GM23338 (cell line): ENCODE results near the gene COL6A3. TPM values are rescaled to one million over a fixed set of nuclear protein-coding genes. Genes with fewer than 3 reads are reported as not detected.

ENCODE experiments used
- ATAC-seq: fragments of 200-7000 bp; cut with Tn5 transposase; 3 replicates; pipeline ENCODE4 v1.9.1; 2020
- DNase-seq: peaks from one replicate; pipeline ENCODE4 v3.0.0-alpha.2; 2015; ENCODE audit warnings: low spot score
- H2AFZ ChIP-seq: fragments of 200-600 bp; sonication (generic); 2 replicates; pipeline ENCODE4 v1.8.0; 2016; ENCODE audit warnings: antibody characterized with exemption, mild to moderate bottlenecking, moderate library complexity
- H3F3A ChIP-seq: fragments of 200-600 bp; sonication (generic); replicated peaks from 2 replicates; pipeline ENCODE4 v1.8.0; 2017; ENCODE audit warnings: antibody characterized with exemption, mixed run types, low read depth
- H3K27ac ChIP-seq: fragments of 200-600 bp; sonication (generic); 2 replicates; pipeline ENCODE4 v1.6.1; 2016; ENCODE audit warnings: low read depth
- H3K27me3 ChIP-seq: fragments of 200-600 bp; sonication (generic); 2 replicates; pipeline ENCODE4 v1.8.0; 2016; ENCODE audit warnings: mild to moderate bottlenecking, mixed run types, moderate library complexity; ENCODE audit not compliant: insufficient read depth
- H3K36me3 ChIP-seq: fragments of 200-600 bp; sonication (generic); 2 replicates; pipeline ENCODE4 v1.8.0; 2016; ENCODE audit warnings: mild to moderate bottlenecking; ENCODE audit not compliant: insufficient read depth
- H3K4me1 ChIP-seq: fragments of 200-600 bp; sonication (generic); 2 replicates; pipeline ENCODE4 v1.8.0; 2016; ENCODE audit warnings: mild to moderate bottlenecking, moderate library complexity; ENCODE audit not compliant: insufficient read depth
- H3K4me2 ChIP-seq: fragments of 200-600 bp; sonication (generic); 2 replicates; pipeline ENCODE4 v1.7.1; 2017; ENCODE audit warnings: mixed run types
- H3K4me3 ChIP-seq: fragments of 200-600 bp; sonication (generic); 2 replicates; pipeline ENCODE4 v1.6.1; 2016; ENCODE audit warnings: mixed run types
- H3K79me2 ChIP-seq: fragments of 200-600 bp; sonication (generic); replicated peaks from 2 replicates; pipeline ENCODE4 v1.8.0; 2017; ENCODE audit warnings: mild to moderate bottlenecking; ENCODE audit not compliant: insufficient read depth
- H3K9me2 ChIP-seq: fragments of 200-600 bp; sonication (generic); 2 replicates; pipeline ENCODE4 v1.8.0; 2017; ENCODE audit not compliant: insufficient read depth
- H4K20me1 ChIP-seq: fragments of 200-600 bp; sonication (generic); replicated peaks from 2 replicates; pipeline ENCODE4 v1.8.0; 2017; ENCODE audit warnings: mild to moderate bottlenecking; ENCODE audit not compliant: insufficient read depth
- H3K27ac Mint-ChIP-seq: 2 replicates; pipeline ENCODE4 v1.8.0; 2020; ENCODE audit warnings: inconsistent platforms, mild to moderate bottlenecking, moderate library complexity, mixed read lengths
- H3K27me3 Mint-ChIP-seq: 3 replicates; pipeline ENCODE4 v1.8.0; 2022; ENCODE audit warnings: low read depth, mild to moderate bottlenecking, moderate library complexity, mixed read lengths, inconsistent platforms; ENCODE audit not compliant: insufficient read depth, poor library complexity
- H3K36me3 Mint-ChIP-seq: 3 replicates; pipeline ENCODE4 v1.8.0; 2021; ENCODE audit warnings: low read depth, mild to moderate bottlenecking, inconsistent platforms, moderate library complexity, mixed read lengths
- H3K4me1 Mint-ChIP-seq: 3 replicates; pipeline ENCODE4 v1.8.0; 2020; ENCODE audit warnings: mild to moderate bottlenecking, inconsistent platforms, mixed read lengths
- H3K4me3 Mint-ChIP-seq: 3 replicates; pipeline ENCODE4 v1.8.0; 2021; ENCODE audit warnings: moderate library complexity, mild to moderate bottlenecking, inconsistent platforms, mixed read lengths
- H3K9me3 Mint-ChIP-seq: 3 replicates; pipeline ENCODE4 v1.8.0; 2020; ENCODE audit warnings: moderate library complexity, mild to moderate bottlenecking, inconsistent platforms, mixed read lengths
- CREB1 ChIP-seq: fragments of 250-450 bp; sonication (Bioruptor Pico); IDR thresholded peaks from 2 replicates; pipeline ENCODE4 v1.5.0; 2020; ENCODE audit warnings: low read depth, mild to moderate bottlenecking, moderate library complexity
- EZH2 ChIP-seq: fragments of 200-600 bp; sonication (generic); IDR thresholded peaks from one replicate; pipeline ENCODE4 v1.8.0; 2017; ENCODE audit warnings: antibody characterized with exemption, mild to moderate bottlenecking, low read depth; ENCODE audit not compliant: unreplicated experiment
- EZH2phosphoT487 ChIP-seq: fragments of 200-600 bp; sonication (generic); IDR thresholded peaks from one replicate; pipeline ENCODE4 v1.8.1; 2018; ENCODE audit warnings: antibody characterized with exemption; ENCODE audit not compliant: unreplicated experiment
- JUNB ChIP-seq: IDR thresholded peaks from one replicate; pipeline ENCODE4 v1.6.1; 2016; ENCODE audit warnings: antibody characterized with exemption; ENCODE audit not compliant: unreplicated experiment
- NANOG ChIP-seq: IDR thresholded peaks from 2 replicates; pipeline ENCODE4 v1.6.1; 2016; ENCODE audit warnings: antibody characterized with exemption, borderline replicate concordance
- POLR2AphosphoS5 ChIP-seq: IDR thresholded peaks from 2 replicates; pipeline ENCODE4 v1.6.1; 2016; ENCODE audit warnings: antibody characterized with exemption, low read depth
- STAT1 ChIP-seq: IDR thresholded peaks from one replicate; pipeline ENCODE4 v1.6.1; 2016; ENCODE audit warnings: antibody characterized with exemption; ENCODE audit not compliant: unreplicated experiment
- ZNF114 ChIP-seq: fragments of 250-450 bp; sonication (Bioruptor Pico); IDR thresholded peaks from 2 replicates; pipeline ENCODE4 v1.5.0; 2020; ENCODE audit warnings: mild to moderate bottlenecking, moderate library complexity
- ZNF331 ChIP-seq: fragments of 250-450 bp; sonication (Bioruptor Pico); IDR thresholded peaks from 2 replicates; pipeline ENCODE4 v1.5.0; 2020; ENCODE audit warnings: low read depth, mild to moderate bottlenecking, moderate library complexity
- polyA plus RNA-seq: library from polyadenylated mRNA; unstranded; fragments of >200 nt; fragmentation: Nextera tagmentation; extraction: Ambion mirVana; gene quantifications from 2 replicates; pipeline ENCODE4 v1.2.1, GENCODE V29; 2016
- total RNA-seq: library from RNA; depleted of rRNA; stranded (reverse); fragments of >200 nt; shearing (Covaris generic); gene quantifications from 2 replicates; pipeline ENCODE4 v1.2.3, GENCODE V29; 2014
- TF ChIP-seq, protein P1 (sequence below), 2 experiments: fragments of 200-600 bp in 1 of 2; sonication (generic) in 1 of 2; conservative IDR thresholded peaks; 2 replicates each; pipeline versions ENCODE4 v1.5.1 to v1.6.1; 2016 to 2017; ENCODE audit warnings: antibody characterized with exemption in 2 of 2, low read depth in 2 of 2, mild to moderate bottlenecking in 2 of 2, moderate library complexity in 1 of 2
- TF ChIP-seq, protein P2 (sequence below): fragments of 250-450 bp; sonication (Bioruptor Pico); IDR thresholded peaks from 2 replicates; pipeline ENCODE4 v1.5.0; 2020; ENCODE audit warnings: mild to moderate bottlenecking, moderate library complexity
- TF ChIP-seq, protein P3 (sequence below): IDR thresholded peaks from one replicate; pipeline ENCODE4 v1.6.1; 2018; ENCODE audit warnings: antibody characterized with exemption; ENCODE audit not compliant: unreplicated experiment
- TF ChIP-seq, protein P4 (sequence below): IDR thresholded peaks from 2 replicates; pipeline ENCODE4 v1.6.1; 2016; ENCODE audit warnings: antibody characterized with exemption

COL6A3 gene
- total and polyA plus RNA-seq, 2 experiments from 2014 or later: 1.2 to 7.3 TPM

DNA sequence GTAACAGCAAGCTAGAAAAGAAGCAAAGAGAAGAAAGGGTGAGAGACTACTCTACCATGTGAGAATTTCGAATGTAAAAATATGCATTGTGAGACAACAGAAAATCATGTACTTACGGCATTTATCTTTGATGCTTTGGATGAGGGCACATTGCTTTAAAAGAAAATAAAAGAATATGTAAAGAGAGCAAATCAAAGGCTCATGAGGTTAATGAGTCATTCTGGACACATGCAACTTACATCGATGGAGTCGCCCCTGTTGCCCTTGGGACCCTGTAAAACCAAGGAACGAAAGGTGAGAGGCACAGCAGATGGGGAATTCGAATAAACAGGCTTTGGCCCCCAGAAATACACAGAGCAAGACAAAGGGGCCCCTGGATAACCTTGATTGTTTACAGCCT, 69.0 kb downstream of the COL6A3 start:
- H2AFZ ChIP-seq: no peak overlapping the region
- no peaks in the 10 kb centered on the region for H3K9me3 Mint-ChIP-seq
- H3K27ac Mint-ChIP-seq: no peak overlapping the region
- DNase-seq (no peak), ATAC-seq (no peak)
- peaks cover 8% of the 10 kb centered on the region for H3K27me3 Mint-ChIP-seq
- no peak overlapping the region for H3K27ac ChIP-seq
- TF ChIP-seq ZNF331 (CRISPR knock-in tag): no peak
- no peak for TF ChIP-seq EZH2phosphoT487
- TF ChIP-seq CREB1: no peak
- no peak for TF ChIP-seq JUNB
- TF ChIP-seq, protein P1, sequence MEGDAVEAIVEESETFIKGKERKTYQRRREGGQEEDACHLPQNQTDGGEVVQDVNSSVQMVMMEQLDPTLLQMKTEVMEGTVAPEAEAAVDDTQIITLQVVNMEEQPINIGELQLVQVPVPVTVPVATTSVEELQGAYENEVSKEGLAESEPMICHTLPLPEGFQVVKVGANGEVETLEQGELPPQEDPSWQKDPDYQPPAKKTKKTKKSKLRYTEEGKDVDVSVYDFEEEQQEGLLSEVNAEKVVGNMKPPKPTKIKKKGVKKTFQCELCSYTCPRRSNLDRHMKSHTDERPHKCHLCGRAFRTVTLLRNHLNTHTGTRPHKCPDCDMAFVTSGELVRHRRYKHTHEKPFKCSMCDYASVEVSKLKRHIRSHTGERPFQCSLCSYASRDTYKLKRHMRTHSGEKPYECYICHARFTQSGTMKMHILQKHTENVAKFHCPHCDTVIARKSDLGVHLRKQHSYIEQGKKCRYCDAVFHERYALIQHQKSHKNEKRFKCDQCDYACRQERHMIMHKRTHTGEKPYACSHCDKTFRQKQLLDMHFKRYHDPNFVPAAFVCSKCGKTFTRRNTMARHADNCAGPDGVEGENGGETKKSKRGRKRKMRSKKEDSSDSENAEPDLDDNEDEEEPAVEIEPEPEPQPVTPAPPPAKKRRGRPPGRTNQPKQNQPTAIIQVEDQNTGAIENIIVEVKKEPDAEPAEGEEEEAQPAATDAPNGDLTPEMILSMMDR (conservative IDR thresholded peaks at IDR 0.05; ENCODE audit: low read depth in 2 of 2): no peak
- TF ChIP-seq, protein P2, sequence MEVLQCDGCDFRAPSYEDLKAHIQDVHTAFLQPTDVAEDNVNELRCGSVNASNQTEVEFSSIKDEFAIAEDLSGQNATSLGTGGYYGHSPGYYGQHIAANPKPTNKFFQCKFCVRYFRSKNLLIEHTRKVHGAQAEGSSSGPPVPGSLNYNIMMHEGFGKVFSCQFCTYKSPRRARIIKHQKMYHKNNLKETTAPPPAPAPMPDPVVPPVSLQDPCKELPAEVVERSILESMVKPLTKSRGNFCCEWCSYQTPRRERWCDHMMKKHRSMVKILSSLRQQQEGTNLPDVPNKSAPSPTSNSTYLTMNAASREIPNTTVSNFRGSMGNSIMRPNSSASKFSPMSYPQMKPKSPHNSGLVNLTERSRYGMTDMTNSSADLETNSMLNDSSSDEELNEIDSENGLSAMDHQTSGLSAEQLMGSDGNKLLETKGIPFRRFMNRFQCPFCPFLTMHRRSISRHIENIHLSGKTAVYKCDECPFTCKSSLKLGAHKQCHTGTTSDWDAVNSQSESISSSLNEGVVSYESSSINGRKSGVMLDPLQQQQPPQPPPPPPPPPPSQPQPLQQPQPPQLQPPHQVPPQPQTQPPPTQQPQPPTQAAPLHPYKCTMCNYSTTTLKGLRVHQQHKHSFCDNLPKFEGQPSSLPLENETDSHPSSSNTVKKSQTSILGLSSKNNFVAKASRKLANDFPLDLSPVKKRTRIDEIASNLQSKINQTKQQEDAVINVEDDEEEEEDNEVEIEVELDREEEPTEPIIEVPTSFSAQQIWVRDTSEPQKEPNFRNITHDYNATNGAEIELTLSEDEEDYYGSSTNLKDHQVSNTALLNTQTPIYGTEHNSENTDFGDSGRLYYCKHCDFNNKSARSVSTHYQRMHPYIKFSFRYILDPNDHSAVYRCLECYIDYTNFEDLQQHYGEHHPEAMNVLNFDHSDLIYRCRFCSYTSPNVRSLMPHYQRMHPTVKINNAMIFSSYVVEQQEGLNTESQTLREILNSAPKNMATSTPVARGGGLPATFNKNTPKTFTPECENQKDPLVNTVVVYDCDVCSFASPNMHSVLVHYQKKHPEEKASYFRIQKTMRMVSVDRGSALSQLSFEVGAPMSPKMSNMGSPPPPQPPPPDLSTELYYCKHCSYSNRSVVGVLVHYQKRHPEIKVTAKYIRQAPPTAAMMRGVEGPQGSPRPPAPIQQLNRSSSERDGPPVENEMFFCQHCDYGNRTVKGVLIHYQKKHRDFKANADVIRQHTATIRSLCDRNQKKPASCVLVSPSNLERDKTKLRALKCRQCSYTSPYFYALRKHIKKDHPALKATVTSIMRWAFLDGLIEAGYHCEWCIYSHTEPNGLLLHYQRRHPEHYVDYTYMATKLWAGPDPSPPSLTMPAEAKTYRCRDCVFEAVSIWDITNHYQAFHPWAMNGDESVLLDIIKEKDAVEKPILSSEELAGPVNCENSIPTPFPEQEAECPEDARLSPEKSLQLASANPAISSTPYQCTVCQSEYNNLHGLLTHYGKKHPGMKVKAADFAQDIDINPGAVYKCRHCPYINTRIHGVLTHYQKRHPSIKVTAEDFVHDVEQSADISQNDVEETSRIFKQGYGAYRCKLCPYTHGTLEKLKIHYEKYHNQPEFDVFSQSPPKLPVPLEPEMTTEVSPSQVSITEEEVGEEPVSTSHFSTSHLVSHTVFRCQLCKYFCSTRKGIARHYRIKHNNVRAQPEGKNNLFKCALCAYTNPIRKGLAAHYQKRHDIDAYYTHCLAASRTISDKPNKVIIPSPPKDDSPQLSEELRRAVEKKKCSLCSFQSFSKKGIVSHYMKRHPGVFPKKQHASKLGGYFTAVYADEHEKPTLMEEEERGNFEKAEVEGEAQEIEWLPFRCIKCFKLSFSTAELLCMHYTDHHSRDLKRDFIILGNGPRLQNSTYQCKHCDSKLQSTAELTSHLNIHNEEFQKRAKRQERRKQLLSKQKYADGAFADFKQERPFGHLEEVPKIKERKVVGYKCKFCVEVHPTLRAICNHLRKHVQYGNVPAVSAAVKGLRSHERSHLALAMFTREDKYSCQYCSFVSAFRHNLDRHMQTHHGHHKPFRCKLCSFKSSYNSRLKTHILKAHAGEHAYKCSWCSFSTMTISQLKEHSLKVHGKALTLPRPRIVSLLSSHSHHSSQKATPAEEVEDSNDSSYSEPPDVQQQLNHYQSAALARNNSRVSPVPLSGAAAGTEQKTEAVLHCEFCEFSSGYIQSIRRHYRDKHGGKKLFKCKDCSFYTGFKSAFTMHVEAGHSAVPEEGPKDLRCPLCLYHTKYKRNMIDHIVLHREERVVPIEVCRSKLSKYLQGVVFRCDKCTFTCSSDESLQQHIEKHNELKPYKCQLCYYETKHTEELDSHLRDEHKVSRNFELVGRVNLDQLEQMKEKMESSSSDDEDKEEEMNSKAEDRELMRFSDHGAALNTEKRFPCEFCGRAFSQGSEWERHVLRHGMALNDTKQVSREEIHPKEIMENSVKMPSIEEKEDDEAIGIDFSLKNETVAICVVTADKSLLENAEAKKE (CRISPR knock-in tag): no peak
- TF ChIP-seq ZNF114 (CRISPR knock-in tag): no peak
- no peak for TF ChIP-seq NANOG
- TF ChIP-seq, protein P3, sequence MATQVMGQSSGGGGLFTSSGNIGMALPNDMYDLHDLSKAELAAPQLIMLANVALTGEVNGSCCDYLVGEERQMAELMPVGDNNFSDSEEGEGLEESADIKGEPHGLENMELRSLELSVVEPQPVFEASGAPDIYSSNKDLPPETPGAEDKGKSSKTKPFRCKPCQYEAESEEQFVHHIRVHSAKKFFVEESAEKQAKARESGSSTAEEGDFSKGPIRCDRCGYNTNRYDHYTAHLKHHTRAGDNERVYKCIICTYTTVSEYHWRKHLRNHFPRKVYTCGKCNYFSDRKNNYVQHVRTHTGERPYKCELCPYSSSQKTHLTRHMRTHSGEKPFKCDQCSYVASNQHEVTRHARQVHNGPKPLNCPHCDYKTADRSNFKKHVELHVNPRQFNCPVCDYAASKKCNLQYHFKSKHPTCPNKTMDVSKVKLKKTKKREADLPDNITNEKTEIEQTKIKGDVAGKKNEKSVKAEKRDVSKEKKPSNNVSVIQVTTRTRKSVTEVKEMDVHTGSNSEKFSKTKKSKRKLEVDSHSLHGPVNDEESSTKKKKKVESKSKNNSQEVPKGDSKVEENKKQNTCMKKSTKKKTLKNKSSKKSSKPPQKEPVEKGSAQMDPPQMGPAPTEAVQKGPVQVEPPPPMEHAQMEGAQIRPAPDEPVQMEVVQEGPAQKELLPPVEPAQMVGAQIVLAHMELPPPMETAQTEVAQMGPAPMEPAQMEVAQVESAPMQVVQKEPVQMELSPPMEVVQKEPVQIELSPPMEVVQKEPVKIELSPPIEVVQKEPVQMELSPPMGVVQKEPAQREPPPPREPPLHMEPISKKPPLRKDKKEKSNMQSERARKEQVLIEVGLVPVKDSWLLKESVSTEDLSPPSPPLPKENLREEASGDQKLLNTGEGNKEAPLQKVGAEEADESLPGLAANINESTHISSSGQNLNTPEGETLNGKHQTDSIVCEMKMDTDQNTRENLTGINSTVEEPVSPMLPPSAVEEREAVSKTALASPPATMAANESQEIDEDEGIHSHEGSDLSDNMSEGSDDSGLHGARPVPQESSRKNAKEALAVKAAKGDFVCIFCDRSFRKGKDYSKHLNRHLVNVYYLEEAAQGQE: no peak
- TF ChIP-seq STAT1: no peak
- no peak for TF ChIP-seq POLR2AphosphoS5
- no peak for TF ChIP-seq EZH2
- TF ChIP-seq, protein P4, sequence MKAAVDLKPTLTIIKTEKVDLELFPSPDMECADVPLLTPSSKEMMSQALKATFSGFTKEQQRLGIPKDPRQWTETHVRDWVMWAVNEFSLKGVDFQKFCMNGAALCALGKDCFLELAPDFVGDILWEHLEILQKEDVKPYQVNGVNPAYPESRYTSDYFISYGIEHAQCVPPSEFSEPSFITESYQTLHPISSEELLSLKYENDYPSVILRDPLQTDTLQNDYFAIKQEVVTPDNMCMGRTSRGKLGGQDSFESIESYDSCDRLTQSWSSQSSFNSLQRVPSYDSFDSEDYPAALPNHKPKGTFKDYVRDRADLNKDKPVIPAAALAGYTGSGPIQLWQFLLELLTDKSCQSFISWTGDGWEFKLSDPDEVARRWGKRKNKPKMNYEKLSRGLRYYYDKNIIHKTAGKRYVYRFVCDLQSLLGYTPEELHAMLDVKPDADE: no peak
- peaks cover 5% of the 10 kb centered on the region; the same call in 1 of the 3 replicates for H3K36me3 Mint-ChIP-seq
- no peaks in the 10 kb centered on the region for H3K79me2 ChIP-seq
- no peaks in the 10 kb centered on the region for H3K4me1 ChIP-seq
- H3K9me2 ChIP-seq: peaks cover 6% of the 10 kb centered on the region; the same call in 1 of the 2 replicates
- H3K36me3 ChIP-seq: no peaks in the 10 kb centered on the region
- no peak overlapping the region for H3K4me3 Mint-ChIP-seq
- H3K4me1 Mint-ChIP-seq: no peaks in the 10 kb centered on the region; the same call in 2 of the 3 replicates
- H3F3A ChIP-seq: no peaks in the 10 kb centered on the region
- H3K4me3 ChIP-seq: no peak overlapping the region
- no peak overlapping the region for H3K4me2 ChIP-seq
- H4K20me1 ChIP-seq: no peaks in the 10 kb centered on the region
- H3K27me3 ChIP-seq: no peaks in the 10 kb centered on the region
